Peyer's patch (tissue), 4 donors: ENCODE measurements around the gene ADGRD1.

Experiments
- POLR2A ChIP-seq, 2 donors: fragments of 450-650 bp; IDR thresholded peaks; one replicate each; pipeline ENCODE4 v1.5.1; 2017; ENCODE audit warnings: antibody characterized with exemption in 2 of 2, mild to moderate bottlenecking in 2 of 2, moderate library complexity in 2 of 2
- TF ChIP-seq, protein P1 (sequence below), 6 experiments: fragments of 450-650 bp in 4 of 6; fragments of 200-600 bp in 2 of 6; sonication (generic) in 1 of 6; IDR thresholded peaks; one replicate each; pipeline ENCODE4 v1.5.1; 2017 to 2019; ENCODE audit warnings: antibody characterized with exemption in 6 of 6, mild to moderate bottlenecking in 3 of 6, moderate library complexity in 1 of 6

DNA sequence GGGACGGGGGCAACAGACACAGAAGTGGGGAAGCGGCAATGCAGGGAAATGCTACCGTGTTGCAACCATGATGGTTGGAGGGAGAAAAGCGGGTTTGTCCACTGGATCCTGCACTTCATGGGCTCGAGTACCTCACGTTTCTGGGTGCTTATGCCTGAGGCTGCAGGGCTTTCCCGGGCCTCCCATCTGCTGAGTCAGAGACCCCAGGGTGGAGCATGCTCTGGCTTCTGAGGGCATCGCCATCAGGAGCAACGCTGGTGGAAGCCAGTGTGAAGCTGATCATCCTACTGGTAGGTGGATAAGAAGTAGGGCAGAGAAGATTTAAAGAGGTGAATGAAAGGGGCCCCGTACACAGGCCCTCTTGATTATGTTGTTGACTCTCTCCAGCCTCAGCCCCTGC, 5.0 kb upstream of the ADGRD1 start:
- TF ChIP-seq, protein P1, sequence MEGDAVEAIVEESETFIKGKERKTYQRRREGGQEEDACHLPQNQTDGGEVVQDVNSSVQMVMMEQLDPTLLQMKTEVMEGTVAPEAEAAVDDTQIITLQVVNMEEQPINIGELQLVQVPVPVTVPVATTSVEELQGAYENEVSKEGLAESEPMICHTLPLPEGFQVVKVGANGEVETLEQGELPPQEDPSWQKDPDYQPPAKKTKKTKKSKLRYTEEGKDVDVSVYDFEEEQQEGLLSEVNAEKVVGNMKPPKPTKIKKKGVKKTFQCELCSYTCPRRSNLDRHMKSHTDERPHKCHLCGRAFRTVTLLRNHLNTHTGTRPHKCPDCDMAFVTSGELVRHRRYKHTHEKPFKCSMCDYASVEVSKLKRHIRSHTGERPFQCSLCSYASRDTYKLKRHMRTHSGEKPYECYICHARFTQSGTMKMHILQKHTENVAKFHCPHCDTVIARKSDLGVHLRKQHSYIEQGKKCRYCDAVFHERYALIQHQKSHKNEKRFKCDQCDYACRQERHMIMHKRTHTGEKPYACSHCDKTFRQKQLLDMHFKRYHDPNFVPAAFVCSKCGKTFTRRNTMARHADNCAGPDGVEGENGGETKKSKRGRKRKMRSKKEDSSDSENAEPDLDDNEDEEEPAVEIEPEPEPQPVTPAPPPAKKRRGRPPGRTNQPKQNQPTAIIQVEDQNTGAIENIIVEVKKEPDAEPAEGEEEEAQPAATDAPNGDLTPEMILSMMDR (IDR thresholded peaks at IDR 0.05), result no peak
- no peak for TF ChIP-seq POLR2A (IDR thresholded peaks at IDR 0.05)
